Measurements from ENCODE around the gene PEMT. TPM values are rescaled to one million over a fixed set of nuclear protein-coding genes. Genes with fewer than 3 reads are reported as not detected.
"Not testable (repeated sequence)": the region's sequence is repeated elsewhere in the genome, so short reads cannot be mapped to it uniquely, and the experiment has no call there.

PEMT gene
- total and polyA plus RNA-seq, 2 of the 8 experiments (the other 6 are each of a cell fraction or from before 2014, with no cell fraction given), result 42.0 to 118 TPM

DNA sequence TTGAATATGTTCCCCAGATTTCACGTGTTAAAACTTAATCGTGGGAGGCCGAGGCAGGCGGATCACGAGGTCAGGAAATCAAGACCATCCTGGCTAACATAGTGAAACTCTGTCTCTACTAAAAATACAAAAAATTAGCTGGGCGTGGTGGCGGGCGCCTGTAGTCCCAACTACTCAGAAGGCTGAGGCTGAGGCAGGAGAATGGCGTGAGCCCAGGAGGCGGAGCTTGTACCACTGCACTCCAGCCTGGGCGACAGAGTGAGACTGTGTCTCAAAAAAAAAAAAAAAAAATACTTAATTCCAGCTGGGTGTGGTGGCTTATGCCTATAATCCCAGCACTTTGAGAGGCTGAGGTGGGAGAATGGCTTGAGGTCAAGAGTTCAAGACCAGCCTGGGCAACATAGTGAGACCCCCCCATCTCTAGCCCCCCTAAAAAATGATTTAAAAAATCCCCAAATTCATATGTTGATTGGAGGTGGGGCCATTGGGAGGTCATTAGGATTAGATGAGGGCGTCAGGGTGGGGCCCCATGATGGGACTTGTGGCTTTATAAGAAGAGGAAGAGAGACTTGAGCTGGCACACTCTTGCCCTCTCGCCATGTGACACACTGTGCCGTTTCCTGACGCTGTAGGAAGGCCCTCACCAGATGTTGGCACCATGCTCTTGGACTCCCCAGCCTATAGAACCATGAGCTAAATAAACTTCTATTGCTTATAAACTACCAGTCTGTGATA lies 44.2 kb upstream of the PEMT start:
- 90% methylated on average over 13 of the region's 15 CpGs; no CpG with 5 or more reads in 1 of the 2 experiments for WGBS, 2 experiments (ENCODE audit: extremely low coverage in 1 of 2, insufficient coverage in 1 of 2, insufficient read length in 1 of 2, insufficient replicate concordance in 2 of 2, low coverage in 1 of 2, low lambda C conversion rate in 2 of 2, missing lambda C conversion rate in 1 of 2)
- not testable (repeated sequence) for H3K4me3 ChIP-seq (ENCODE audit: extremely low read depth in 1 of 4, insufficient read depth in 2 of 4, low read depth in 3 of 4, low read length in 4 of 4); H4K20me1 ChIP-seq (replicated peaks in 1 of 2; ENCODE audit: control insufficient read depth in 1 of 2, insufficient read depth in 2 of 2, low read length in 2 of 2); H3K4me2 ChIP-seq (ENCODE audit: insufficient read depth in 1 of 2, low read depth in 2 of 2, low read length in 2 of 2); H3K14ac ChIP-seq (ENCODE audit: insufficient read length); H3K4ac ChIP-seq (replicated peaks; ENCODE audit: insufficient read length, low read depth, low read length); H3K36me3 ChIP-seq (ENCODE audit: control insufficient read depth in 2 of 4, insufficient read depth in 4 of 4, low read length in 3 of 4); H3K56ac ChIP-seq (replicated peaks; ENCODE audit: insufficient read length, low read depth, low read length); H3K27ac ChIP-seq (ENCODE audit: low read depth, low read length); FAIRE-seq; H3K27me3 ChIP-seq (replicated peaks in 1 of 4; ENCODE audit: control insufficient read depth in 3 of 4, extremely low read depth in 1 of 4, insufficient read depth in 3 of 4, low read length in 3 of 4); H3K9ac ChIP-seq (replicated peaks in 1 of 4; ENCODE audit: extremely low read depth in 1 of 4, low read depth in 3 of 4, low read length in 3 of 4); H3K79me2 ChIP-seq (ENCODE audit: control insufficient read depth in 1 of 2, insufficient read depth in 2 of 2, low read length in 2 of 2); H3K79me1 ChIP-seq (ENCODE audit: low read depth, low read length); H4K5ac ChIP-seq (ENCODE audit: insufficient read length, low read depth, low read length); H2BK15ac ChIP-seq (ENCODE audit: low read length); H3K18ac ChIP-seq (ENCODE audit: extremely low read depth, low read length); H2BK12ac ChIP-seq (ENCODE audit: low read depth, low read length); H4K8ac ChIP-seq (ENCODE audit: extremely low read depth, insufficient read depth, low read length); H4K91ac ChIP-seq (replicated peaks; ENCODE audit: insufficient read length, low read length); H3K23ac ChIP-seq (ENCODE audit: insufficient read length); H2BK5ac ChIP-seq (ENCODE audit: low read depth, low read length); H2AFZ ChIP-seq (ENCODE audit: low read length); H3K23me2 ChIP-seq (ENCODE audit: low read depth, low read length); H2BK120ac ChIP-seq (replicated peaks; ENCODE audit: low read depth, low read length); H2BK20ac ChIP-seq (ENCODE audit: low read length); DNase-seq (ENCODE audit: low read depth in 1 of 2, low spot score in 2 of 2); H3K4me1 ChIP-seq (replicated peaks in 1 of 4; ENCODE audit: control insufficient read depth in 3 of 4, insufficient read depth in 4 of 4, low read length in 3 of 4); H2AK5ac ChIP-seq (ENCODE audit: low read depth, low read length)
- CTCF ChIA-PET (ENCODE audit: partially characterized antibody), result interaction anchor here (0.6 to 3.9 kb wide), 6 partner anchors 12 to 281 kb away, joined by 3 to 24 read pairs (median 4); no protein-coding TSS in a partner anchor
- POLR2A ChIA-PET (ENCODE audit: partially characterized antibody), result interaction anchor here (0.6 kb wide), 1 partner anchor 59 kb away, joined by 3 read pairs; no protein-coding TSS in a partner anchor
- H3K9me3 ChIP-seq (ENCODE audit: insufficient read depth in 2 of 2, low read depth in 1 of 2, low read length in 1 of 2), result peaks cover 3 to 10% of the 10 kb centered on the region in 2 experiments; a peak in 2 of 4 replicates

All from H1 (cell line).